NCI-H2196 treated with DMSO at 0.1 percent for 48 hours (cell line): Measurements from ENCODE around the gene ENDOV.
"Not testable (repeated sequence)": the region's sequence is repeated elsewhere in the genome, so short reads cannot be mapped to it uniquely, and the experiment has no call there.

Source experiments
- DNase-seq: peaks from one replicate; lab custom pipeline; 2025; ENCODE audit not compliant: unreplicated experiment; lab: John Stamatoyannopoulos, UW

The ENDOV gene

DNA sequence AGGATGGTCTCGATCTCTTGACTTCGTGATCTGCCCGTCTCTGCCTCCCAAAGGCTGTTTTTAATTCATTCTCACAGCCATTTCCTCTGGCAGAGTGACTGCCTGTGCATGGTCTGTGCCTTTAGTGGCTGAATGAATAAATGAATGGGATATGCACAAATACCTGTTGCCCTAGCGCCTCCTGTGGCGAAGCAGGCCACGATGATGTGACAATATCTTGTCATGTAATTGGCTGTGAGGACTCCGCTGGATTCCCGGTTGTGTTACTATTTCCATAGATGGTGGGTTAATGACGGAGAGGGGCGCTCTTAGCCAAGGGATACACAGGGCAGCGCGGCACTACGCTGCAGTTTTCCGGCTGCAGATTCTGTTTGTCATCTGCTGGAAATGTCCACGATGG, 26.8 kb upstream of the ENDOV start:
- no peak for DNase-seq

DNA sequence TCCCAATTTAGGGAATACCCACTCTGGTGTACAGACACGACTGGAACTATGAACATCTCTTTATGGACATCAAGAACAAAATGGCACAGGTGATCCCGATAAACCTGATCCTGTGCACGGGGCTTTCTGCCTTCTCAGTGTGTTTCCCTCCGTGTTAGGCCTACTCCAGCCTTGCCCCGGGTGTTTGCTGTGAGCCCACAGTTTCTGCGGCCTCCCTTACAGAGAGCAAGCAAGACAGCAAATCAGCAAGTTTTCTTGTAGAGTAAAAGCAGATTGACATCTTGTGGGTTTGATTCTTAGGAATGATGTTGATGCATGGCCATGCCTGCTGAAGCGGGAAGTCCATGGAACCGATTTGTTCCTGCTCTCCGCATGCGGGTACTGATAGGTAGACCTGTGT, 26.4 kb upstream of the ENDOV start:
- no peak for DNase-seq

- no peak for DNase-seq
Observed at GRCh38 chr17:80389011-80389995, 25.7 kb upstream of the ENDOV start.

GRCh38 chr17:80393241-80393890, 21.6 kb upstream of the ENDOV start:
- DNase-seq, result no peak

GRCh38 chr17:80393961-80394360, 21.0 kb upstream of the ENDOV start:
- no peak for DNase-seq

DNA sequence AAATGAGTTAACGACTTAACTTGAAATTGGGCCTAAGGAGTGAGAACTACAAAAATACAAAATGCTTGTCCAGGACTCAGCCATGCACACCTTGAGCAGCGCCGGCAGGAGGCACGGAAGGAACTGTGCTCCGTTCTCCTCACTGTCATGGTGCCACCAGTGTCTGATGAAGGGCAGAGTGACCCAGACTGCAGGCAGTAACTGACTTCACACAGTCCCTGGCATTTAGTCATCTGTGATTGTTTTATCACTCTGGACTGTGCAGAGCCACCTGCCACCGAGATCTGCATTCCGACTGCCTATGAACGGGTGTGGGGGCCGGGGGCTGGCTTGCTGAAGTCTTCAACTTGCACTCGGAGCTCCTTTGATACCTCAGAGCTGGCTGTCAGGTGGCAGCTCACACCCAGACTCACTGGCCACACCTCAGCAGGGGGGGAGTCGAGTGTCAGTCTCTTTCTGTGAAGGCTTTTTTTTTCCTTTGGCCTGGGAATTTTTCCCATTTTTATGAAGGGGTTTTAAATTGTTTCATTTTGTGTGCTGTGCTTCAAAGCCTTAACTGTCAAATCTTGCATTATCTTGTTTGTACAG, 20.2 kb upstream of the ENDOV start:
- DNase-seq, result no peak

- DNase-seq, result no peak
Observed at GRCh38 chr17:80395402-80396151, 19.4 kb upstream of the ENDOV start.

- DNase-seq, result no peak
Observed at GRCh38 chr17:80396157-80397033, 18.6 kb upstream of the ENDOV start.

DNA sequence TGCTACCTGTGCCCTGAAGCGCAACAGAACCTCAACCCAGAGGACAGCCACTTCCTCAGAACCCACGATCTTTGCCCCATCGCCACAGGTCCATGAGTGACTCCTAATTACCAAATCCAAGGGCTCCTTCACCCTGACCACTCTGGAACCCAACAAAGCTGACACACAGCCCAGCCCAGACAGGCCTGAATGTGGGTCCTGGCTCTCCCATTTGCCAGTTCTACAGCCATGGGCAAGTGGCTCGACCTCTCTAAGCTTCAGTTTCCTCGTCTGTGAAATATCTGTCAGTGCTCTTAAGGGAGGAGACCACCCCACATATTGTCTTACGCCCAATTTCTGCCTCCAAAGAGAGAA, 18.0 kb upstream of the ENDOV start:
- DNase-seq, result no peak

DNA sequence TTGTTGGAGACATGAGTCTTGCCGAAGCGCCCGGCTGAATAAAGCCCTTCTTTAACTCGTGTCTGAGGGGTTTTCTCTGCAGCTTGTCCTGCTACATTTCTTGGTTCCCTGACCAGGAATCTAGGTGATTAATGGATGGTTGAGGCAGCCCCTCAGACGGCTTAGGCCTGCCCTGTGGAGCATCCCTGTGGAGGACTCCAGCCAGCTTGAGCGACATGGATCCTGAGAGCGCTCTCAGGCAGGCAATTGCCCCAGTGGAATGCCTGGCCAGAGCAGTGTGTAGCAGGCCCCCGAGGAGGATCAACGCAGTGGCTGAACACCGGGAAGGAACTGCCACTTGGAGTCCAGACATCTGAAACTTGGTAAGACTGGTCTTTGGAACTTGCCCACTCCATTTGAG, 17.3 kb upstream of the ENDOV start:
- DNase-seq, result no peak

DNA sequence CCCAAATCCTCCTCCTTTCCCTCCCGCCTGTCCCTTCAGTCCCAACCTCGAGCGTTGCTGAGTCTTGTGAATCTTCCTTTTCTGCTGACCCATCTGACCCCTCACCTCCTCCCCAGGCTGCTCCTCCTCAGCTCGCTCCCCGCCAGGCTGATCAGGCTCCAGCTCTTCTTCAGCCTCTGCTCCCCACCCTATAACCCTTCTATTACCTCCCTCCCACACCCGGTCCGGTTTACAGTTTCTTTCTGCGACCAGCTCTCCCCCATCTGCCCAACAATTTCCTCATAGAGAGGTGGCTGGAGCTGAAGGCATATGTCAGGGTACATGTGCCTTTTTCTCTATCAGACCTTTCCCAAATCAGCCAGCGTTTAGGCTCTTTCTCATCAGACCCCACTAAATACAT, 13.9 kb upstream of the ENDOV start:
- DNase-seq, result not testable (repeated sequence)

DNA sequence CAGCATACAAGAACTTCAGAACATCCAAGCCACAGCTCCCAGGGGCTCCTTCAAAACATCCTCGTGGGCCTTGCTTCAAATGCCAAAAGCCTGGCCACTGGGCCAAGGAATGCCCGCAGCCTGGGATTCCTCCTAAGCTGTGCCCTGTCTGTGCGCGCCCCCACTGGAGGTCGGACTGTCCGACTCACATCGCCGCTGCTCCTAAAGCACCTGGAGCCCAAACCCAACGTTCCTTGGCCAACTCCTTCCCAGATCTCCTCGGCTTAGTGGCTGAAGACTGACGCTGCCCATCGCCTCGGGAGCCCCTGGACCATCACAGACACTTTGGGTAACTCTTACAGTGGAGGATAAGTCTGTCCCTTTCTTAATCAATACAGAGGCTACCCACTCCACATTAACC, 12.9 kb upstream of the ENDOV start:
- not testable (repeated sequence) for DNase-seq

DNA sequence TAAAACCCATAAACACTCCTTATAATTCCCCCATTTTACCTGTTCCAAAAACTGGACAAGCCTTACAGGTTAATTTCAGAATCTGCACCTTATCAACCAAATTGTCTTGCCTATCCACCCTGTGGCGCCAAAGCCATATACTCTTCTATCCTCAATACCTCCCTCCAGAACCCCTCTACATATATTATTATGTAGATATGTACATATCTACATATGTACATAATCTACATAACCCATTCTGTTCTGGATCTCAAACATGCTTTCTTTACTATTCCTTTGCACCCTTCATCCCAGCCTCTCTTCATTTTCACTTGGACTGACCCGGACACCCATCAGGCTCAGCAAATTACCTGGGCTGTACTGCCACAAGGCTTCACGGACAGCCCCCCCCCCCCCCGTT, 12.0 kb upstream of the ENDOV start:
- no peak for DNase-seq

GRCh38 chr17:80406146-80406545, 8.8 kb upstream of the ENDOV start:
- DNase-seq, result no peak

DNA sequence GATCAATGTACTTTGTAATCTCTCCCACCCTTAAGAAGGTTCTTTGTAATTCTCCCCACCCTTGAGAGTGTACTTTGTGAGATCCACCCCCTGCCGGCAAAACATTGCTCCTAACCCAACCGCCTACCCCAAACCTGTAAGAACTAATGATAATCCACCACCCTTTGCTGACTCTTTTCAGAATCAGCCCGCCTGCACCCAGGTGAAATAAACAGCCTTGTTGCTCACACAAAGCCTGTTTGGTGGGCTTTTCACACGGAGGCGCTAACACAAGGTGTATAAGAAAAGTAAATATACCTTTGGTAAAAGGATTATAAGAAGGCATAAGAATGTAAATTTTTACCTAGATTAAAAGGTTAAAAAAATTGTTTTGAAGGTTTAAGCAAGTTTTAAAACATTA, 7.0 kb upstream of the ENDOV start:
- not testable (repeated sequence) for DNase-seq

- no peak for DNase-seq
Observed at GRCh38 chr17:80408872-80409271, 6.1 kb upstream of the ENDOV start.

- DNase-seq, result no peak
Observed at GRCh38 chr17:80409626-80410025, 5.3 kb upstream of the ENDOV start.

DNA sequence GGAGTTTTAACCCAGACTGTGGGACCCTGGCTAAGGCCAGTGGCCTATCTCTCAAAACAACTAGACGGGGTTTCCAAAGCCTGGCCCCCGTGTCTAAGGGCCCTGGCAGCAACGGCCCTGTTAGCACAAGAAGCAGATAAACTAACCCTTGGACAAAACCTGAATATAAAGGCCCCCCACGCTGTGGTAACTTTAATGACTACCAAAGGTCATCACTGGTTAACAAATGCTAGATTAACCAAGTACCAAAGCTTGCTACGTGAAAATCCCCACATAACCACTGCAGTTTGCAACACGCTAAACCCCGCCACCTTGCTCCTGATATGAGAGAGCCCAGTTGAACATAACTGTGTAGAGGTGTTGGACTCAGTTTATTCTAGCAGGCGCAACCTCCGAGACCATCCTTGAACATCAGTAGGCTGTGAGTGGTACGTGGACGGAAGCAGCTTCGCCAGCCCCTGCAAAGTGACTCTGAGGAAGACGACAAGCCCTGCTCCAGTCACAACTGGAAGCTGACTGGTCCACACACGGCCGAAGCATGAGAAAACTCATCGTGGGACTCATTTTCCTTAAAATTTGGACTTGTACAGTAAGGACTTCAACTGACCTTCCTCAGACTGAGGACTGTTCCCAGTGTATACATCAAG, 4.4 kb upstream of the ENDOV start:
- not testable (repeated sequence) for DNase-seq

GRCh38 chr17:80413771-80414507, 1.0 kb upstream of the ENDOV start:
- no peak for DNase-seq
